NB4 (cell line): ENCODE results near the gene C1QTNF9B.

Experiments used
- DNase-seq: peaks from one replicate; pipeline ENCODE4 v3.0.0; 2010; ENCODE audit warnings: low read depth
- H3K4me3 ChIP-seq: one replicate; pipeline ENCODE4 v1.5.1; 2011; ENCODE audit warnings: mild to moderate bottlenecking, low read depth, low read length, moderate library complexity
- CTCF ChIP-seq: IDR thresholded peaks from one replicate; pipeline ENCODE4 v1.5.1; 2012; ENCODE audit warnings: low read depth, low read length
- MAX ChIP-seq: IDR thresholded peaks from 2 replicates; pipeline ENCODE4 v1.6.1; 2011; ENCODE audit warnings: low read depth, low read length
- MYC ChIP-seq: IDR thresholded peaks from 2 replicates; pipeline ENCODE4 v1.6.1; 2011; ENCODE audit warnings: low read depth, low read length
- POLR2A ChIP-seq: IDR thresholded peaks from 2 replicates; pipeline ENCODE4 v1.6.1; 2011; ENCODE audit warnings: mild to moderate bottlenecking; ENCODE audit not compliant: insufficient read length; ENCODE audit errors: extremely low read depth

The C1QTNF9B gene

DNA sequence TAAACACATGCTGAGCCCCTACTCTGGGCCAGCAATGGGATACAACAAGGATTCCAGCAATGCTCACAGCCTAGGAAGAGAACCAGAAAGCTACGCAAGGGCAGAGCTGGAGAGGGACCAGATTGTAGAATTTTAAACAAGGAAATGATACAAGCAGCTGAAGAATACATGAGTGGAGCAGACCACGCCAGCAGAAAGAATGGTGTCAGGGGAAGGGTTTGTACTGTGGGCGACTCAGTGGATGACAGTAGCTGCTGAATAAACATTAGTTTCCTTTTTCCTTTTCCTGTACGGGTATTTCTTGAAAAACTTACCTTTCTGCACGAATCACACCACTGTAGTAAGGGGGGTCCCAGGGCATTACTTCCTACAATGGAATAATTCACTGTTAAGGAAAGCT lies 38.8 kb downstream of the C1QTNF9B start:
- TF ChIP-seq CTCF (no peak), MAX (no peak), MYC (no peak), POLR2A (no peak)
- no peak for DNase-seq

GRCh38 chr13:23856008-23856750 lies 41.1 kb downstream of the C1QTNF9B start:
- H3K4me3 ChIP-seq = no peak overlapping the region
- TF ChIP-seq POLR2A = no peak
- no peak for TF ChIP-seq CTCF
- TF ChIP-seq MYC = no peak
- TF ChIP-seq MAX = no peak
- no peak for DNase-seq

More for the DNA sequence above, 38.8 kb downstream of the C1QTNF9B start:
- no peak overlapping the region for H3K4me3 ChIP-seq

GRCh38 chr13:23855360-23855759 lies 41.9 kb downstream of the C1QTNF9B start:
- no peak for DNase-seq

GRCh38 chr13:23852351-23852750 lies 45.0 kb downstream of the C1QTNF9B start:
- no peak for DNase-seq
- TF ChIP-seq MYC = no peak
- H3K4me3 ChIP-seq = no peak overlapping the region

More at GRCh38 chr13:23855360-23855759, 41.9 kb downstream of the C1QTNF9B start:
- no peak overlapping the region for H3K4me3 ChIP-seq
- TF ChIP-seq POLR2A (no peak), CTCF (no peak), MYC (no peak), MAX (no peak)

DNA sequence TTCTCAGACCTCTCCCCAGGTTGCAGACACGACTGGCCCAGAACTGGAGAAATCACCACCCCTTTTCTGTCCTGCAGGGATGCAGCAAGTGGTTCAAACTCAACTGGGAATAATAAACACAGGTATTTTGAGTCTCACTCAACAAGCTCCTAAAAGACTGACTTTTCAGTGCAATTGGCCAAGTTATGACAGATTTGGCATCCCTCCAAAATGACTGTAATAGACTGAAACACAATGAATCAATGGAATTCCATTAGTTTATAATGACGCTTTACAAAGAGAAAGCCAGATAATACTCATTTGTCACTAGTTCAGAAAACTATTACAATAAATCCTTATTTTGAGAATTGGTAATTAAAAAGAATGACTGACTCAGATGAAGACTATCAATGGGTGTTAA lies 46.2 kb downstream of the C1QTNF9B start:
- H3K4me3 ChIP-seq = no peak overlapping the region
- DNase-seq = no peak
- no peak for TF ChIP-seq POLR2A
- TF ChIP-seq MYC = no peak
- no peak for TF ChIP-seq CTCF
- TF ChIP-seq MAX = no peak

DNA sequence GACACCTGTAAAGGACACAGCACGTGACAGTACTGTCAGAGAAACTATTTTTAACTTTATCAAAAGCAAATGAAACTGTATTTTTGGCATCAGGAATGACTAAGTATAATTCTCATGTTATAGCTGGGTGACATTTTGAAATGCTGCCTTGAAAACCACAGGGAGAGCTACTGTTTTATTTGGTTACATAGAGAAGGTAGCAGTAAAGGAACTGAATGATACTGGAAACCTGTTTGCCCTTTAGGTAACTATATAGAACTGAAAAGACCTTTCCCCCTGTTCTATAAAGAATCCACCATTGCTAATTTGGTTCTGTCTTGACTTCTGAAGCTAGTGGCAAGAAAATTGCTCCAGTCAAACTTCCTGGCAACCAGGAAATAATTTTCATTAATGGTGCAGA lies 47.2 kb downstream of the C1QTNF9B start:
- no peak overlapping the region for H3K4me3 ChIP-seq
- no peak for DNase-seq
- TF ChIP-seq MAX (no peak), MYC (no peak)

DNA sequence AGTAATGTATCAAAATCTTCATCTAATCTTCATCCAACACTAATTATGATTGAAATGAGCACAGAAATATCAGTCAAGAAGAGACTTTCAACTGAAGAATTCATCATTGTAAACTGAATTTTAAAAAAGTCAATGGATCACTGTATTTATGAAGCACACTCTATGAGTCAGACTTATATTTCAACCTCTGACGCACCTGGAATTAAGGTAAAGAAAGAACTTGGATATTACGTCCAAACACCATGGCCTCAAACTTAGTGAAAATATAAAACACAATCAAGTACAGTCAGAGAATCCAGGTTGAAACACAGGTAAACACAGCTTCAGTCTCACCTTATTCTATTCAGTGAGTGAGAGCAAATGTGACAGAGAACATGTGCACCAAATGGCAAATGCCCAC lies 47.6 kb downstream of the C1QTNF9B start:
- H3K4me3 ChIP-seq = no peak overlapping the region

More for the DNA sequence above, 47.6 kb downstream of the C1QTNF9B start:
- DNase-seq = no peak
- no peak for TF ChIP-seq MYC
- TF ChIP-seq CTCF = no peak
- TF ChIP-seq MAX = no peak
- TF ChIP-seq POLR2A = no peak
